ENCODE results near the gene SAG. TPM values are rescaled to one million over a fixed set of nuclear protein-coding genes. Genes with fewer than 3 reads are reported as not detected.

Gene SAG
- total and polyA plus RNA-seq, 5 experiments from 2014 or later = 1.2 TPM; not detected in 4

GRCh38 chr2:233270366-233270765 is 37.2 kb upstream of the SAG start:
- ATAC-seq (no peak), DNase-seq (peak in 5 of 10 donors; percentile 11 to 57 (median 49))
- POLR2A ChIA-PET = interaction anchor here (0.6 to 10.0 kb wide), 13 partner anchors 11 to 1564 kb away, joined by 3 to 110 read pairs (median 4); partner anchors contain the start of genes ATG16L1 and DGKD
- peaks cover 14 to 67% (median 66%) of the 10 kb centered on the region in 3 donors for H3K36me3 Mint-ChIP-seq
- H3K4me1 Mint-ChIP-seq = peaks cover 41 to 88% (median 77%) of the 10 kb centered on the region in 4 donors
- H3K27me3 Mint-ChIP-seq = no peaks in the 10 kb centered on the region
- H3K27ac Mint-ChIP-seq = peak overlapping the region; percentile 96 to 100 (median 98)
- no peaks in the 10 kb centered on the region for H3K9me3 Mint-ChIP-seq
- H3K4me3 Mint-ChIP-seq = peak overlapping the region; percentile 61 to 87 (median 82)

- POLR2A ChIA-PET = interaction anchor here (0.6 to 10.0 kb wide), 10 partner anchors 11 to 148 kb away, joined by 3 to 110 read pairs (median 4); partner anchors contain the start of genes ATG16L1 and DGKD
- Mint-ChIP-seq H3K4me3 (peak overlapping the region; percentile 61 to 87 (median 82)), H3K4me1 (peaks cover 38 to 85% (median 74%) of the 10 kb centered on the region in 4 donors), H3K9me3 (no peaks in the 10 kb centered on the region), H3K36me3 (peaks cover 14 to 67% (median 67%) of the 10 kb centered on the region in 3 donors), H3K27me3 (no peaks in the 10 kb centered on the region), H3K27ac (peak overlapping the region; percentile 96 to 100 (median 98))
- no peak for DNase-seq
- ATAC-seq = no peak
Measured at GRCh38 chr2:233270951-233271350, 36.7 kb upstream of the SAG start.

- Mint-ChIP-seq H3K4me1 (peaks cover 32 to 77% (median 67%) of the 10 kb centered on the region in 4 donors), H3K27me3 (no peaks in the 10 kb centered on the region), H3K4me3 (peak overlapping the region in 9 of 10 donors; percentile 8 to 87 (median 52)), H3K9me3 (no peaks in the 10 kb centered on the region), H3K27ac (peak overlapping the region; percentile 94 to 100 (median 98)), H3K36me3 (peaks cover 14 to 67% (median 62%) of the 10 kb centered on the region in 3 donors)
- DNase-seq = no peak
- POLR2A ChIA-PET = interaction anchor here (0.6 to 10.0 kb wide), 6 partner anchors 10 to 147 kb away, joined by 3 to 110 read pairs (median 6); partner anchors contain the start of genes ATG16L1 and DGKD
- no peak for ATAC-seq
Measured at GRCh38 chr2:233271693-233272092, 35.9 kb upstream of the SAG start.

GRCh38 chr2:233273120-233273519 is 34.5 kb upstream of the SAG start:
- Mint-ChIP-seq H3K27ac (peak overlapping the region in 9 of 10 donors; percentile 59 to 99 (median 96)), H3K4me3 (no peak overlapping the region)

GRCh38 chr2:233275223-233275622 is 32.4 kb upstream of the SAG start:
- Mint-ChIP-seq H3K36me3 (peaks cover 14 to 93% (median 70%) of the 10 kb centered on the region in 3 donors), H3K4me1 (peaks cover 18 to 45% (median 35%) of the 10 kb centered on the region in 4 donors), H3K9me3 (no peaks in the 10 kb centered on the region), H3K4me3 (no peak overlapping the region), H3K27ac (peak overlapping the region in 9 of 10 donors; percentile 25 to 97 (median 62)), H3K27me3 (no peaks in the 10 kb centered on the region)
- no peak for ATAC-seq
- no peak for DNase-seq
- POLR2A ChIA-PET = interaction anchor here (1.5 kb wide), 1 partner anchor 8 kb away, joined by 4 read pairs; no protein-coding TSS in a partner anchor

More at GRCh38 chr2:233273120-233273519, 34.5 kb upstream of the SAG start:
- no peak for ATAC-seq
- Mint-ChIP-seq H3K27me3 (no peaks in the 10 kb centered on the region), H3K4me1 (peaks cover 26 to 63% (median 53%) of the 10 kb centered on the region in 4 donors), H3K36me3 (peaks cover 14 to 72% (median 70%) of the 10 kb centered on the region in 3 donors), H3K9me3 (no peaks in the 10 kb centered on the region)
- POLR2A ChIA-PET = interaction anchor here (3.6 kb wide), 1 partner anchor 58 kb away, joined by 13 read pairs; no protein-coding TSS in a partner anchor
- DNase-seq = no peak

- Mint-ChIP-seq H3K36me3 (peaks cover 18 to 97% (median 46%) of the 10 kb centered on the region in 3 donors), H3K27me3 (no peaks in the 10 kb centered on the region), H3K9me3 (no peaks in the 10 kb centered on the region), H3K4me3 (peak overlapping the region in 1 of 10 donors; percentile 38), H3K27ac (peak overlapping the region in 3 of 10 donors; percentile 39 to 71 (median 55)), H3K4me1 (peaks cover 25 to 42% (median 31%) of the 10 kb centered on the region in 4 donors)
- DNase-seq (no peak), ATAC-seq (no peak)
- POLR2A ChIA-PET = interaction anchor here (0.9 to 1.2 kb wide), 2 partner anchors 11 to 53 kb away, joined by 3 read pairs; no protein-coding TSS in a partner anchor
Measured at GRCh38 chr2:233278921-233279320, 28.7 kb upstream of the SAG start.

- peaks cover 25 to 40% (median 31%) of the 10 kb centered on the region in 4 donors for H3K4me1 Mint-ChIP-seq
- H3K27ac Mint-ChIP-seq = peak overlapping the region; percentile 49 to 91 (median 72)
- ATAC-seq = no peak
- no peaks in the 10 kb centered on the region for H3K9me3 Mint-ChIP-seq
- H3K36me3 Mint-ChIP-seq = peaks cover 16 to 97% (median 37%) of the 10 kb centered on the region in 3 donors
- H3K27me3 Mint-ChIP-seq = no peaks in the 10 kb centered on the region
- H3K4me3 Mint-ChIP-seq = peak overlapping the region in 1 of 10 donors; percentile 30
- POLR2A ChIA-PET = interaction anchor here (0.6 kb wide), 1 partner anchor 190 kb away, joined by 4 read pairs; no protein-coding TSS in a partner anchor
- no peak for DNase-seq
Measured at GRCh38 chr2:233280114-233280693, 27.4 kb upstream of the SAG start.

- POLR2A ChIA-PET = interaction anchor here (1.0 to 1.5 kb wide), 5 partner anchors 9 to 50 kb away, joined by 3 to 6 read pairs (median 3); no protein-coding TSS in a partner anchor
- Mint-ChIP-seq H3K9me3 (no peaks in the 10 kb centered on the region), H3K27ac (peak overlapping the region; percentile 72 to 98 (median 88)), H3K4me1 (peaks cover 24 to 44% (median 34%) of the 10 kb centered on the region in 4 donors), H3K4me3 (peak overlapping the region in 8 of 10 donors; percentile 16 to 73 (median 53)), H3K36me3 (peaks cover 15 to 96% (median 35%) of the 10 kb centered on the region in 3 donors), H3K27me3 (no peaks in the 10 kb centered on the region)
- ATAC-seq = peak; percentile 29 to 37
- DNase-seq = no peak
Measured at GRCh38 chr2:233281553-233281952, 26.1 kb upstream of the SAG start.

- DNase-seq = peak in 4 of 10 donors; percentile 4 to 37 (median 18)
- Mint-ChIP-seq H3K36me3 (peaks cover 15 to 97% (median 37%) of the 10 kb centered on the region in 3 donors), H3K27ac (peak overlapping the region; percentile 72 to 98 (median 88)), H3K4me3 (peak overlapping the region in 9 of 10 donors; percentile 16 to 73 (median 50)), H3K27me3 (no peaks in the 10 kb centered on the region), H3K4me1 (peaks cover 24 to 44% (median 37%) of the 10 kb centered on the region in 4 donors), H3K9me3 (no peaks in the 10 kb centered on the region)
- POLR2A ChIA-PET = interaction anchor here (0.8 to 1.5 kb wide), 6 partner anchors 8 to 72 kb away, joined by 3 to 6 read pairs (median 3); partner anchors contain the start of gene DGKD
- peak; percentile 77 to 85 for ATAC-seq
Measured at GRCh38 chr2:233281992-233282603, 25.5 kb upstream of the SAG start.

- POLR2A ChIA-PET = interaction anchor here (0.7 to 0.9 kb wide), 2 partner anchors 16 to 28 kb away, joined by 4 to 5 read pairs; no protein-coding TSS in a partner anchor
- H3K27me3 Mint-ChIP-seq = no peaks in the 10 kb centered on the region
Measured at GRCh38 chr2:233285921-233286320, 21.7 kb upstream of the SAG start.

GRCh38 chr2:233287871-233288270 is 19.7 kb upstream of the SAG start:
- POLR2A ChIA-PET = interaction anchor here (1.3 kb wide), 1 partner anchor 18 kb away, joined by 5 read pairs; no protein-coding TSS in a partner anchor
- peaks cover 23 to 96% (median 46%) of the 10 kb centered on the region in 3 donors for H3K36me3 Mint-ChIP-seq
- ATAC-seq (no peak), DNase-seq (no peak)
- H3K4me3 Mint-ChIP-seq = no peak overlapping the region
- H3K4me1 Mint-ChIP-seq = peaks cover 15 to 35% (median 22%) of the 10 kb centered on the region in 4 donors
- peak overlapping the region; percentile 22 to 89 (median 60) for H3K27ac Mint-ChIP-seq
- H3K27me3 Mint-ChIP-seq = no peaks in the 10 kb centered on the region
- H3K9me3 Mint-ChIP-seq = no peaks in the 10 kb centered on the region

More at GRCh38 chr2:233285921-233286320, 21.7 kb upstream of the SAG start:
- Mint-ChIP-seq H3K4me1 (peaks cover 28 to 50% (median 41%) of the 10 kb centered on the region in 4 donors), H3K4me3 (no peak overlapping the region), H3K36me3 (peaks cover 26 to 96% (median 30%) of the 10 kb centered on the region in 3 donors), H3K9me3 (no peaks in the 10 kb centered on the region), H3K27ac (peak overlapping the region in 7 of 10 donors; percentile 6 to 89 (median 70))
- DNase-seq (no peak), ATAC-seq (no peak)

GRCh38 chr2:233288663-233289062 is 19.0 kb upstream of the SAG start:
- Mint-ChIP-seq H3K4me1 (peaks cover 12 to 29% (median 16%) of the 10 kb centered on the region in 4 donors), H3K27me3 (no peaks in the 10 kb centered on the region), H3K4me3 (no peak overlapping the region), H3K9me3 (no peaks in the 10 kb centered on the region), H3K36me3 (peaks cover 20 to 97% (median 46%) of the 10 kb centered on the region in 3 donors), H3K27ac (peak overlapping the region in 9 of 10 donors; percentile 18 to 89 (median 62))
- ATAC-seq (no peak), DNase-seq (no peak)
- POLR2A ChIA-PET = interaction anchor here (1.3 kb wide), 1 partner anchor 18 kb away, joined by 5 read pairs; no protein-coding TSS in a partner anchor

Data from naive thymus-derived CD8-positive, alpha-beta T cell (primary cell).